PFSK-1 (cell line): ENCODE measurements around the gene TBC1D22A.

Experiments
- FOXP2 ChIP-seq: optimal IDR thresholded peaks from 2 replicates; pipeline ENCODE3; 2011; ENCODE audit warnings: borderline replicate concordance, control low read depth, inconsistent platforms; ENCODE audit not compliant: insufficient read depth; ENCODE audit errors: extremely low read length, extremely low read depth
- POLR2AphosphoS5 ChIP-seq: IDR thresholded peaks from 2 replicates; pipeline ENCODE4 v1.6.1; 2012; ENCODE audit warnings: low read depth, mild to moderate bottlenecking, control low read depth, low read length, moderate library complexity
- SIN3A ChIP-seq: IDR thresholded peaks from 2 replicates; pipeline ENCODE4 v1.6.1; 2012; ENCODE audit warnings: mild to moderate bottlenecking, low read length, moderate library complexity, borderline replicate concordance; ENCODE audit not compliant: insufficient read depth
- TAF1 ChIP-seq: IDR thresholded peaks from 2 replicates; pipeline ENCODE4 v1.6.1; 2012; ENCODE audit warnings: low read length, control low read depth, borderline replicate concordance; ENCODE audit not compliant: insufficient read depth
- TF ChIP-seq, protein P1 (sequence below), 2 experiments: IDR thresholded peaks; 2 replicates each; pipeline versions ENCODE4 v1.6.1 to v1.8.0; 2011 to 2012; ENCODE audit warnings: low read depth in 2 of 2, low read length in 2 of 2, control low read depth in 1 of 2, inconsistent platforms in 1 of 2, mild to moderate bottlenecking in 1 of 2, moderate library complexity in 1 of 2; ENCODE audit not compliant: insufficient read depth in 1 of 2

The TBC1D22A gene

GRCh38 chr22:47111626-47112581, 349.5 kb downstream of the TBC1D22A start:
- TF ChIP-seq SIN3A (no peak), FOXP2 (no peak), POLR2AphosphoS5 (no peak), TAF1 (no peak)
- TF ChIP-seq, protein P1, sequence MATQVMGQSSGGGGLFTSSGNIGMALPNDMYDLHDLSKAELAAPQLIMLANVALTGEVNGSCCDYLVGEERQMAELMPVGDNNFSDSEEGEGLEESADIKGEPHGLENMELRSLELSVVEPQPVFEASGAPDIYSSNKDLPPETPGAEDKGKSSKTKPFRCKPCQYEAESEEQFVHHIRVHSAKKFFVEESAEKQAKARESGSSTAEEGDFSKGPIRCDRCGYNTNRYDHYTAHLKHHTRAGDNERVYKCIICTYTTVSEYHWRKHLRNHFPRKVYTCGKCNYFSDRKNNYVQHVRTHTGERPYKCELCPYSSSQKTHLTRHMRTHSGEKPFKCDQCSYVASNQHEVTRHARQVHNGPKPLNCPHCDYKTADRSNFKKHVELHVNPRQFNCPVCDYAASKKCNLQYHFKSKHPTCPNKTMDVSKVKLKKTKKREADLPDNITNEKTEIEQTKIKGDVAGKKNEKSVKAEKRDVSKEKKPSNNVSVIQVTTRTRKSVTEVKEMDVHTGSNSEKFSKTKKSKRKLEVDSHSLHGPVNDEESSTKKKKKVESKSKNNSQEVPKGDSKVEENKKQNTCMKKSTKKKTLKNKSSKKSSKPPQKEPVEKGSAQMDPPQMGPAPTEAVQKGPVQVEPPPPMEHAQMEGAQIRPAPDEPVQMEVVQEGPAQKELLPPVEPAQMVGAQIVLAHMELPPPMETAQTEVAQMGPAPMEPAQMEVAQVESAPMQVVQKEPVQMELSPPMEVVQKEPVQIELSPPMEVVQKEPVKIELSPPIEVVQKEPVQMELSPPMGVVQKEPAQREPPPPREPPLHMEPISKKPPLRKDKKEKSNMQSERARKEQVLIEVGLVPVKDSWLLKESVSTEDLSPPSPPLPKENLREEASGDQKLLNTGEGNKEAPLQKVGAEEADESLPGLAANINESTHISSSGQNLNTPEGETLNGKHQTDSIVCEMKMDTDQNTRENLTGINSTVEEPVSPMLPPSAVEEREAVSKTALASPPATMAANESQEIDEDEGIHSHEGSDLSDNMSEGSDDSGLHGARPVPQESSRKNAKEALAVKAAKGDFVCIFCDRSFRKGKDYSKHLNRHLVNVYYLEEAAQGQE (IDR thresholded peaks at IDR 0.05; ENCODE audit: insufficient read depth in 1 of 2, low read depth in 2 of 2, low read length in 2 of 2), result no peak

- no peak for TF ChIP-seq POLR2AphosphoS5
- no peak for TF ChIP-seq FOXP2
- TF ChIP-seq, protein P1 (IDR thresholded peaks at IDR 0.05; ENCODE audit: insufficient read depth in 1 of 2, low read depth in 2 of 2, low read length in 2 of 2), result no peak
- no peak for TF ChIP-seq TAF1
- TF ChIP-seq SIN3A, result no peak
These were observed 350.1 kb downstream of the TBC1D22A start for GRCh38 chr22:47112582-47112965.

DNA sequence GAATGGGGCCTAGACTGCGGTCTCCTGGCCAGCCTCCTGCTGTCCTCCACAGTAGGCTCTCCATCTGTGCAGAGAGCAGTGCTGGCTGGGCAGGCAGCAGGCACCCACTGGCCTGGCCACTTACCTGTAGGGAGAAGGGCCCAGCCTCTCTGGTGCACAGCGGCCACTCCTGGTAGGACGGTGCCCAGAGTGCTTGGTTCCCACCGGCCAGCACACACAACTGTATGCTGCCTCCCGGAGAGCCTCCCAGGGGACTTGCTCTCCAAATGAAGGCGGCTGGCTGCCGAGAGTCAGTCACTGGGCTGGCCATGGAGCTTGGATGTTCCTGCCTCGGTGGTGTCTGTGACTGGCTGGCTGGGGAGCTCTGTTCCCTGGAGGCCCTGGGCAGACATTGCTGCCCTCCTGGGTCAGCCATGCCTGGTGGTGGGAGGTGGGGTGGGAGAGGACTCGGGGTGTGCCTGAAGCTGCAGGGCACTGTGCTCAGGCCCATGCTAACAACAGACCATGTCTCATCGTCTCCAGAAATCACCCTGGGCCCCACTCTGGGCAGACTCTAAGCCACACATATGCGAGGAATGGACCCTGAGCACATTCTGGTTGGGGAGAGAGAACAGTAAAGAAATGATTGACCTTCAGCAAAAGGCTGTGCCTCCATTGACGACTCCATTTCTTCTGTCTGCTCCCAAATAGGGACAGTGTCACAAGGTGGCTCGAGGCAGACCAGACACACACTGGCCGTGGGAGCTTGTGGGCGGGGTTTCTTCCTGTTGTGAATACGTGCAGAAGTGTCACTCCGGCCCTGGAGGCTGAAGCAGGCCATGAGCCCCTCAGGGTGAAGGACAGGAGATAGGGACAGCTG, 350.8 kb downstream of the TBC1D22A start:
- TF ChIP-seq SIN3A (no peak), FOXP2 (no peak), TAF1 (no peak), POLR2AphosphoS5 (no peak)
- TF ChIP-seq, protein P1 (IDR thresholded peaks at IDR 0.05; ENCODE audit: insufficient read depth in 1 of 2, low read depth in 2 of 2, low read length in 2 of 2), result no peak

- TF ChIP-seq TAF1 (no peak), FOXP2 (no peak), SIN3A (no peak), POLR2AphosphoS5 (no peak)
- TF ChIP-seq, protein P1 (IDR thresholded peaks at IDR 0.05; ENCODE audit: insufficient read depth in 1 of 2, low read depth in 2 of 2, low read length in 2 of 2), result no peak
These were observed 351.5 kb downstream of the TBC1D22A start for GRCh38 chr22:47113853-47114415.
